HCT116 (cell line): ENCODE measurements around the gene MTHFSD. TPM values are rescaled to one million over a fixed set of nuclear protein-coding genes. Genes with fewer than 3 reads are reported as not detected.

Source experiments
- ATAC-seq: fragments of 200-7000 bp; cut with Tn5 transposase; 2 replicates; pipeline ENCODE4 v1.9.1; 2020; ENCODE audit warnings: mild to moderate bottlenecking, moderate library complexity
- BruUV-seq: library from RNA; stranded (reverse); fragments of 400-500 nt; replicated peaks from 2 replicates; lab custom pipeline; 2021; lab: Mats Ljungman, UMichigan
- CTCF ChIA-PET: fragments of 300-600 bp; sonication (Branson Sonifier 250); formaldehyde crosslinking; loops from one replicate; lab custom pipeline; 2021; ENCODE audit warnings: antibody characterized with exemption; lab: Charles Lee
- POLR2A ChIA-PET: fragments of 300-600, 350-600 bp; sonication (Branson Sonifier 250); formaldehyde crosslinking; loops from one replicate; lab custom pipeline; 2021; ENCODE audit warnings: antibody characterized with exemption; lab: Charles Lee
- RAD21 ChIA-PET, 2 experiments: fragments of 300-600 bp; sonication (Branson Sonifier 250); formaldehyde crosslinking; loops; one replicate each; lab custom pipeline; 2023; ENCODE audit warnings: low total read pairs in 2 of 2; ENCODE audit not compliant: uncharacterized antibody in 2 of 2, unreplicated experiment in 2 of 2, low non-redundant PET in 1 of 2; lab: Charles Lee
- DNase-seq: peaks from one replicate; pipeline ENCODE4 v3.0.0-alpha.2; 2010; ENCODE audit warnings: low read depth, low spot score
- H2AFZ ChIP-seq: fragments of 200-600 bp; shearing (Covaris generic), sonication (generic); 2 replicates; pipeline ENCODE4 v1.6.1; 2017; ENCODE audit warnings: low read depth, mixed run types, mixed read lengths, antibody characterized with exemption, low read length; ENCODE audit not compliant: poor library complexity, severe bottlenecking
- H3K27ac ChIP-seq: 2 replicates; pipeline ENCODE4 v1.5.1; 2012; ENCODE audit warnings: low read depth, low read length
- H3K27me3 ChIP-seq: fragments of 200-600 bp; sonication (generic); 2 replicates; pipeline ENCODE4 v1.6.1; 2016; ENCODE audit warnings: mixed run types, low read length, mixed read lengths; ENCODE audit not compliant: insufficient read depth
- H3K36me3 ChIP-seq, 2 experiments: fragments of 200-500 bp in 1 of 2; fragments of 200-600 bp in 1 of 2; sonication (Bioruptor generic) in 1 of 2; sonication (generic) in 1 of 2; 2 replicates each; pipeline versions ENCODE4 v1.5.1 to v1.6.1; 2014 to 2016; ENCODE audit warnings: low read length in 2 of 2, inconsistent platforms in 1 of 2, mixed read lengths in 1 of 2, mixed run types in 1 of 2; ENCODE audit not compliant: insufficient read depth in 2 of 2, control insufficient read depth in 1 of 2
- H3K4me1 ChIP-seq, 2 experiments: fragments of 200-600 bp in 1 of 2; sonication (generic) in 1 of 2; 2 replicates each; pipeline versions ENCODE4 v1.5.1 to v1.6.1; 2012 to 2017; ENCODE audit warnings: low read length in 2 of 2, inconsistent platforms in 1 of 2, mild to moderate bottlenecking in 1 of 2, mixed read lengths in 1 of 2, mixed run types in 1 of 2, moderate library complexity in 1 of 2; ENCODE audit not compliant: insufficient read depth in 2 of 2, control insufficient read depth in 1 of 2
- H3K4me2 ChIP-seq: fragments of 200-600 bp; sonication (generic); 2 replicates; pipeline ENCODE4 v1.6.1; 2017; ENCODE audit warnings: mixed run types, low read length, mixed read lengths
- H3K4me3 ChIP-seq, 2 experiments: fragments of 200-600 bp in 1 of 2; sonication (generic) in 1 of 2; replicated peaks in 1 of 2; 2 replicates each; pipeline ENCODE4 v1.5.1; 2011 to 2016; ENCODE audit warnings: low read length in 2 of 2, control low read depth in 1 of 2, low read depth in 1 of 2, mild to moderate bottlenecking in 1 of 2, mixed read lengths in 1 of 2, mixed run types in 1 of 2
- H3K79me2 ChIP-seq: fragments of 200-600 bp; sonication (generic); 2 replicates; pipeline ENCODE4 v1.6.1; 2017; ENCODE audit warnings: mild to moderate bottlenecking, mixed run types, low read length, moderate library complexity, mixed read lengths; ENCODE audit not compliant: insufficient read depth
- H3K9ac ChIP-seq: fragments of 200-600 bp; sonication (generic); 2 replicates; pipeline ENCODE4 v1.6.1; 2016; ENCODE audit warnings: low read length, mixed read lengths
- H3K9me2 ChIP-seq: fragments of 200-600 bp; sonication (generic), shearing (Covaris generic); 2 replicates; pipeline ENCODE4 v1.6.1; 2017; ENCODE audit warnings: mixed run types, mild to moderate bottlenecking, moderate library complexity; ENCODE audit not compliant: insufficient read depth
- H3K9me3 ChIP-seq, 2 experiments: fragments of 200-500 bp in 1 of 2; fragments of 200-600 bp in 1 of 2; sonication (Bioruptor generic) in 1 of 2; sonication (generic) in 1 of 2; 2 replicates each; pipeline ENCODE4 v1.6.1; 2014 to 2017; ENCODE audit warnings: low read length in 2 of 2, mixed read lengths in 2 of 2, inconsistent platforms in 1 of 2, low read depth in 1 of 2, mild to moderate bottlenecking in 1 of 2, mixed run types in 1 of 2, moderate library complexity in 1 of 2; ENCODE audit not compliant: control insufficient read depth in 1 of 2, insufficient read depth in 1 of 2
- H4K20me1 ChIP-seq: fragments of 200-600 bp; sonication (generic), shearing (Covaris generic); 2 replicates; pipeline ENCODE4 v1.6.1; 2017; ENCODE audit warnings: mixed run types, mild to moderate bottlenecking, moderate library complexity; ENCODE audit not compliant: insufficient read depth
- ATF3 ChIP-seq: IDR thresholded peaks from 2 replicates; pipeline ENCODE4 v1.6.1; 2012
- CBX3 ChIP-seq: IDR thresholded peaks from 2 replicates; pipeline ENCODE4 v1.6.1; 2012; ENCODE audit warnings: low read depth
- CEBPB ChIP-seq: IDR thresholded peaks from 2 replicates; pipeline ENCODE4 v1.6.1; 2012; ENCODE audit warnings: low read depth
- CTCF ChIP-seq, 3 experiments: fragments of 200-600 bp in 1 of 3; sonication (generic) in 1 of 3; IDR thresholded peaks in 2 of 3; conservative IDR thresholded peaks in 1 of 3; 2 replicates each; pipeline ENCODE4 v1.5.1; 2012 to 2017; ENCODE audit warnings: low read depth in 2 of 3, low read length in 2 of 3, antibody characterized with exemption in 1 of 3, borderline replicate concordance in 1 of 3, control low read depth in 1 of 3, mild to moderate bottlenecking in 1 of 3, mixed read lengths in 1 of 3, mixed run types in 1 of 3, moderate library complexity in 1 of 3; ENCODE audit not compliant: insufficient read depth in 1 of 3
- EGR1 ChIP-seq: IDR thresholded peaks from 2 replicates; pipeline ENCODE4 v1.6.1; 2012; ENCODE audit warnings: low read depth
- EZH2 ChIP-seq: fragments of 200-600 bp; sonication (generic); IDR thresholded peaks from 2 replicates; pipeline ENCODE4 v1.6.1; 2017; ENCODE audit warnings: antibody characterized with exemption, mixed run types
- EZH2phosphoT487 ChIP-seq: fragments of 200-600 bp; IDR thresholded peaks from 2 replicates; pipeline ENCODE4 v1.6.1; 2018; ENCODE audit warnings: antibody characterized with exemption, borderline replicate concordance
- JUND ChIP-seq: IDR thresholded peaks from 2 replicates; pipeline ENCODE4 v1.6.1; 2012
- POLR2AphosphoS5 ChIP-seq: IDR thresholded peaks from 2 replicates; pipeline ENCODE4 v1.6.1; 2011; ENCODE audit warnings: mild to moderate bottlenecking, low read depth, low read length, moderate library complexity
- REST ChIP-seq: IDR thresholded peaks from 2 replicates; pipeline ENCODE4 v1.6.1; 2012; ENCODE audit warnings: low read depth
- SP1 ChIP-seq: IDR thresholded peaks from 2 replicates; pipeline ENCODE4 v1.6.1; 2012; ENCODE audit warnings: low read depth
- SRF ChIP-seq: IDR thresholded peaks from 2 replicates; pipeline ENCODE4 v1.6.1; 2012; ENCODE audit warnings: low read depth
- TCF7L2 ChIP-seq: IDR thresholded peaks from 2 replicates; pipeline ENCODE4 v1.7.0; 2011; ENCODE audit warnings: borderline replicate concordance, inconsistent platforms; ENCODE audit not compliant: insufficient read depth, insufficient read length; ENCODE audit errors: extremely low read depth
- ZFX ChIP-seq: fragments of 450-650 bp; IDR thresholded peaks from 2 replicates; pipeline ENCODE4 v1.6.1; 2017
- ZNF274 ChIP-seq: fragments of 200-500 bp; sonication (Bioruptor generic); IDR thresholded peaks from 2 replicates; pipeline ENCODE4 v1.6.1; 2014; ENCODE audit warnings: mild to moderate bottlenecking, low read depth, low read length, inconsistent platforms
- intact Hi-C: fragments of 100-400 bp; cut with micrococcal nuclease; formaldehyde crosslinking; loops from 2 replicates; pipeline ENCODE4 v1.10.0; 2022
- total RNA-seq: library from RNA; stranded (reverse); gene quantifications from one replicate; pipeline ENCODE4 v1.2.1, GENCODE V29; 2021; ENCODE audit not compliant: unreplicated experiment
- TF ChIP-seq, protein P1 (sequence below): IDR thresholded peaks from 2 replicates; pipeline ENCODE4 v1.6.1; 2012

MTHFSD gene
- total RNA-seq, 1 experiment from 2014 or later, result 33.1 TPM

GRCh38 chr16:86514481-86515376, 40.3 kb downstream of the MTHFSD start (continued):
- no peak for TF ChIP-seq CTCF (IDR thresholded peaks at IDR 0.05 in 2 of 3, conservative IDR thresholded peaks at IDR 0.05 in 1 of 3; ENCODE audit: borderline replicate concordance in 1 of 3, insufficient read depth in 1 of 3, low read depth in 2 of 3, low read length in 2 of 3)

DNA sequence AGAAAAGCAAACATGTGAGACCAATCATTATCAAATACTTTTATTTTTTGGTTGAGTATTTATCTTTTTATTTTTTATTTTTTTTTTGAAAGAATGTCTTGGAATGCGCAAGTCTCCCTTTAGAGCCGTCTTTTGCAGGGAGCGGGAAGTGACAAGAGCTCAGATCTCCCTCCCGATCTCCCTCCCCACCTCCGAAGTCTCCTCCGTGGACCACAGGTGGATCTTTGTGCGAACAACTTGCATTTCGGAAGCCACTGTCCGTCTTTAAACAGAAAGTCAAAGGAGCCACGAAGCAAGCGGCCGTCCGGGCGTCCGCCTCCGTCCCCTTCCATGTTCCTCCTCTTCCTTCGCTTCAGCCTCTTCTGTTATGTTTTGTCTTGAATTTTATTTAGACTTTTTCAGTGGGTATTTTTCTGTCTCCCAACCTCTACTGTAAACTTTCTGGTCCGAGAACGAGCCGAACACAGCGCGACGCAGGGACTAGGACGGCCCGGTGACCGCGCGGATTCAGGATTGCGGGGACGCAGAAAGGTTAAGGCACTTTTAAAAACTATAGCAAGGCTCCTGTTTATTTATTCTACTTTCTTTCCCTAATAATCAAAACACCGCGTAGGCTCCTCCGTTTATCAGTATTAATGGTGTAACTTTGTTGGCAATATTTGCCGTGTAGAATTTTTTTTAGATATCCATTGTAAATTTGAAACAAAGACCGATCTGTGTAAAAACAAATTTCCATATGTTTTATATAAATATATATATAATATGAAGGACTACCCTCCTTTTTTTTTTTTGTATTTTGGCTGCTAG, 41.4 kb downstream of the MTHFSD start:
- H3K79me2 ChIP-seq, result no peaks in the 10 kb centered on the region
- peaks cover 5 to 17% of the 10 kb centered on the region in 2 experiments for H3K4me1 ChIP-seq
- RAD21 ChIA-PET, result no interaction called here
- H3K27ac ChIP-seq, result no peak overlapping the region
- no peak overlapping the region for H3K4me3 ChIP-seq
- ATAC-seq (no peak), DNase-seq (no peak)
- no peaks in the 10 kb centered on the region for H3K36me3 ChIP-seq
- no peak overlapping the region for H2AFZ ChIP-seq
- CTCF ChIA-PET, result no interaction called here
- H3K4me2 ChIP-seq, result no peak overlapping the region
- intact Hi-C loops, result no loop called here
- no peak overlapping the region for H3K9ac ChIP-seq
- H3K9me3 ChIP-seq, result no peaks in the 10 kb centered on the region
- no peaks in the 10 kb centered on the region for H4K20me1 ChIP-seq
- TSS peak; percentile 38 for BruUV-seq
- POLR2A ChIA-PET, result no interaction called here
- H3K27me3 ChIP-seq, result no peaks in the 10 kb centered on the region
- no peaks in the 10 kb centered on the region for H3K9me2 ChIP-seq
- TF ChIP-seq TCF7L2 (no peak), SRF (no peak), SP1 (no peak), ZNF274 (no peak), JUND (no peak), CBX3 (no peak), EGR1 (no peak), ATF3 (no peak), EZH2 (no peak), ZFX (no peak), EZH2phosphoT487 (no peak), REST (no peak), POLR2AphosphoS5 (no peak), CEBPB (no peak)
- TF ChIP-seq, protein P1, sequence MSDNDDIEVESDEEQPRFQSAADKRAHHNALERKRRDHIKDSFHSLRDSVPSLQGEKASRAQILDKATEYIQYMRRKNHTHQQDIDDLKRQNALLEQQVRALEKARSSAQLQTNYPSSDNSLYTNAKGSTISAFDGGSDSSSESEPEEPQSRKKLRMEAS, result no peak
